ENCODE data around the gene FKBP9.
"Not testable (repeated sequence)": the region's sequence is repeated elsewhere in the genome, so short reads cannot be mapped to it uniquely, and the experiment has no call there.

FKBP9 gene

GRCh38 chr7:32957326-32958045 is at the start of gene FKBP9:
TSS of gene FKBP9 (plus strand) at chr7:32957440. CDS start at chr7:32957574, 134 bp downstream.
- DNase-seq (ENCODE audit: low spot score) = peak; percentile 83

GRCh38 chr7:32910195-32910594 is 47.0 kb upstream of the FKBP9 start:
- DNase-seq (ENCODE audit: low spot score) = no peak

- no peak for DNase-seq (ENCODE audit: low spot score)
Measured at GRCh38 chr7:32914184-32914583, 43.1 kb upstream of the FKBP9 start.

- no peak for DNase-seq (ENCODE audit: low spot score)
Measured at GRCh38 chr7:32915041-32915536, 42.2 kb upstream of the FKBP9 start.

DNA sequence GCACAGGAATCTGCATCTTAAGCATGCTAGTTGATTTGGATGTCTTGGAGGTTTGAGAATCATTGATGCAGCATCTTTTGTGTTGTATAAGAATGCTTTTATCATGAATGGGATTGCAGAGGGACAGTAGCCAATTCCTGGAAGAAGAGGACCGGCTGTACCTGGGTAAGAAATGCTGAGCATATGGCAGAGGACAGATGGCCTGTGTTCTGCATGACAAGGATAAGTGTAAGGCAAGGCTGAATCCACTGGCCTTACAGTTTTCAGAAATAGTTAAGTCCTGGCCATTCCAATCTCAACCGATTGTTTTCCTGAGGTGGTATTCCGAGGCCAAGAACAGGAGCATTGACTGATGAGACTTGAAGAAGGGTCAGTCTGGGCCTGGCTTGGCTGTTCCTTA is 41.2 kb upstream of the FKBP9 start:
- no peak for DNase-seq (ENCODE audit: low spot score)

DNA sequence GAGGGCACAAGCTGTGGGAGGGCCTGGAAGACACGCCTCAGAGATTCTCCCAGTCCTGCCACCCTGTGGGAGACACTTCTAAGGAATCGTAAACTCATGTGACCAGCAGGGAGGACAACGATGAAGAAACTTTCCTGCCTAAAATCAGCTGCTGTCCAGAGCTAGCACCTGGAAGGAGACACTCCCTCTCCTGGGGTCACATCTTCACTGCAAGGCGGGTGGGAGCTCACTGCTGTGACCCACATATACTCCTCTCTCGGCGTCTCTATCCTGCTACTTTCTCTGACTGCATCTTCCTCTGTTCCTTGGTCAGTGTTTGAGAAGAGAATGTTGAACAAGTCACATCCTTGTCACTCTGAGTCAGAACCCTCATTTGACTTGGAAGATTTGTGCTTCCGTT is 40.2 kb upstream of the FKBP9 start:
- DNase-seq (ENCODE audit: low spot score) = not testable (repeated sequence)

- no peak for DNase-seq (ENCODE audit: low spot score)
Measured at GRCh38 chr7:32921896-32922295, 35.3 kb upstream of the FKBP9 start.

DNA sequence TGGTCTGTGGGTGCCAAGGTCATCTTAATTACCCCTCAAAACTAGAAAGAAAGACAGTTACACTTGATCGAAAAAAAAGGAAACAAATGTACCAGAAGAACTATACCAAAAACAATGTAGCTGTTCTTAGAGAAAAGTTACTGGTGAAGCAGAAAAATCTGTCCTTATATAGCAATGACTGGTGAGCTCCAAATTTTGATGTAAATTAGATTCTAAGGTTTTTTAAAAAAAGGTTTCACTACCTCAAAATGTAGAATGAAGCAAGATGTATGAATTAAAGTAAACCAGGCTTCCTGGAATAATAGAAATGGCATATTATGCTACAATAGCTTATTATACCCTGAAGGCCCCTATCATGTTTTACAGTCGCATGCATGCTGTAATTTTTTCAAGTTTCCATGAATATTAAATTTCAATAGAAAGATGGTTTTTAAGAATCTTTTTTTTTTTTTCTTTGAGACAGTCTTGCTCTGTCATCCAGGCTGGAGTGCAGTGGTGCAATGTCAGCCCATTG is 28.4 kb upstream of the FKBP9 start:
- no peak for DNase-seq (ENCODE audit: low spot score)

DNA sequence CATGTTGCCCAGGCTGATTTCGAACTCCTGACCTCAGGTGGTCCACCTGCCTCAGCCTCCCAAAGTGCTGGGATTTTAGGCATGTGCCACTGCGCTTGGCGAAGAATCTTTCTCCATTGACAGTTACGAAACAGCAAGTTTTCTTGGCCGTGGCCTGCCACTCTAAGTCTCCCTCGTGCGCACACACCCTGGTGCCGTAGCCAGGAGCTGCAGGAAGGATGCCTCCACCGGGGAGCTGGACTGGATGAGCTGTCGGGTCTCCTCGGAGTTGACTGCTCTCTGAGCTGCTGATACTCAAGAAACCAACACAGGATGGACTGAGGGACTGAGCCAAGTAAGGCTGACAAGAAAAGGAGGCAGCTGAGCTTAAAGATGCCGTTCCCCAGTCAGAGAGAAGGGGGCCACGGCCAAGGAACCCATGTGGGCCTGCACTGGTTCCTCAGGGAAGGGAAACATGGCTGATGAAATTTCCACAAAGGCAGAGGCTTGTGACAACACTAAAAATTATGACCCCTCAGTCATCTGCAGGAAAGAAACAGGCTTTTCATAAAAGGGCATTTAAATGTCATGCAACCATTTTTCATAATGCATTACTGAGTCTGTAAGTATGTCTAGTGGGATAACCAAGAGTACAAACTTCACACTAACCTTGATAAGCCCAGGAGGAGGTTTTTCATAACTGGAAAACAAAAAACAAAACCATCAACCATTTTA is 27.7 kb upstream of the FKBP9 start:
- DNase-seq (ENCODE audit: low spot score) = no peak

- DNase-seq (ENCODE audit: low spot score) = no peak
Measured at GRCh38 chr7:32930378-32930777, 26.9 kb upstream of the FKBP9 start.

DNA sequence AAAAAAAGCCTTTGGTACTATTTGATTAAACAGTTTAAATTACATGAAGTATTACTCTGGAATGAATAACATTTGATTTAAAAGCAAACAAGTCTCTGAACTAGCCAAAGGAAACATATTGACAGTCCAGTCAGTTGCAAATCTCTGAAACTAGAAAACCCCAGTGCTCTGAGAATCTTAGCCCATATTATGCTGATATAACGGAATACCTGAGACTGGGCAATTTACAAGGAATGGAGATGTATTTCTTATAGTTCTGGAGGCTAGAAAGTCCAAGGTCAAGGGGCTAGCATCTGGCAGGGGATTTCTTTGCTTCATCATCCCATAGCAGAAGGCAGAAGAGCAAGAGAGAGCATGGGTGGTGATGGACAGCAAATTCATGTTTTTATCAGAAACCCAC is 21.7 kb upstream of the FKBP9 start:
- DNase-seq (ENCODE audit: low spot score) = no peak

DNA sequence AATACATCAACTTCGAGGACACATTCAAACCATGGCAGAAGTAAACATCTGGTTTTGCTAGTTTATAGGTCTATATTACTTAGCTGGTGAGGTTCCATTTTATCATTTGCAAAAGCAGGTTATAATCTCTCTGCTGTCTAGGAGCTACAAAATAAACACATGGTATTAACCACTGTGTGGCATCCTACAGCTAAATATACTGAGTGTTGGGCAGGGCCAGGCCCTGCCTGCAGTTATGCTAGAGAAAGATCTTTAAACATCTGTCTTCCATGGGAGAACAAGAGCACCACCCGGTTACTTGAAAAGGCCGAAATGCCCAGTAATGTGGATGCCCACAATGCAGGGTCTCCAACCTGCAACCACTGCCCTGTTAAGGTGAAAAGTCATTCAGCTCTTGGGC is 20.6 kb upstream of the FKBP9 start:
- no peak for DNase-seq (ENCODE audit: low spot score)

DNA sequence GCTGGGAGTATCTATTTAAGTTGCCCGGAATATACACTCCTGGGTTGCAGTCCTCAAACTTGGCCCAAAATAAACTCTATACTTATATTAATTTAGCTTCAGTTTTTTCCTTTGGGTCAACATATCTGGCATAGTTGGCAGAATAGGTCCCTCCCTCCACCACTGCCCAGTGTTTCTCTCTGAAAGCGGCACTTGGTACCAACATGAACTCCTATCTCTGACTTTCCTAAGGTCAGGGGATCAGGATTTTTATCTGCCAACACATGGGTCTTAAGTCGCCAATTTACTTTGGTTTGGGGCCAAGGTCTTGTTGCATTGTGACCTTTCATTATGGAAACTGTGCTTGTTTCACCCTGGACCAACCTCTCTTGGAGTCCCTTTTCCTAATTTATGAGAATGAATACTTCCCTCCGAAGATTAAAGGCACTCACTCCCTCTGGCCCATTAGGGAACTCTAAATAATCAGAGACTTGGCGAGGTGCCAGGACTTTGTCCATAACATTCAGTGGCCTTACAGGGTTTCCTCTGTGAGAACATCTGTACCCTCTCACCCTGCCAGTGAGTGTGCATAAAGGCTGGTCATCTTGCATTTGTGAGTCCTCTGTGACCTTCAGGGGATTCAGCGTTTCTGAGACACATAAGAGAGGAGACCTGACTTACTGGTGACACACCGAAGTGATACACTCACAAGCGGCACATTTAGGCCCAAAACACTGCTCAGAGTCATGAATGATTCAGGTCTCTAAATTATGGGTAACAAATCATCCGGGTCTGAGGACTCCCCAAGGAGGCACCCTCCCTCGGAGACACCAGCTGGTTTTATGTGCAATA is 19.7 kb upstream of the FKBP9 start:
- DNase-seq (ENCODE audit: low spot score) = peak; percentile 27

GRCh38 chr7:32941181-32941580 is 16.1 kb upstream of the FKBP9 start:
- DNase-seq (ENCODE audit: low spot score) = no peak

DNA sequence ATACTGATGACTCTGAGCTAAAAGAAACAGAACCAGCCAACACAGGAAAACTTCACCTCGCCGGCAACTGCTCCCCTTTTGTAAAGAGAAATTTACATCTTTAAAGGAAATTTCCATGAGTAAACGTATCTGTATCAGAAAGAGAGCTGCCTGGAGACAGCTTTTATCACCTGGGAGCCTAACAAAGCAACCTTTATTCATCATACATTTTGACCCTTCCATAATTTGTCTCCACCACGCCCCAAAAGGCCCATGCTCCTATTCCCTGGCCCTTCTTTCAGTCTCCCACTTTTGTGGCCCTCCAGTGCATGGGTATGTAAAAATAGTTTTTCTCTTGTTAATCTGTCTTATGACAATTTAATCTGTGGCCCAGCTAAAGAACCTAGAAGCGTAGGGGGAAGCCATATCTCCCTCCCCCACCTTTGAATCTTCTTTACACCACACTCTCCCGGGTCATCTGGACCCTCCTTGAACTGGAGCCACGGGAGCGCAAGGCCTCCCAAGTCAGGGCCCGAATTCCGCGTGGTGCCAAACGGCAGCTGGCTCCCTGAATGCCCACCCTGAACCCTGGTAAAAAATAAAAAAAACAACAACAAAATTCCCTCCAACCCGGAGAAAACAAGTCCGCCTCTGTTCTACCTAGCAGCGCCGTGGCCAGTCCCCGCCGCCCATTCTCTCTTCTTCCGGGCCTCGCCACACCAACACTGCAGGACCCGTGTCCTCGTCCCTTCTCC is 15.4 kb upstream of the FKBP9 start:
- DNase-seq (ENCODE audit: low spot score) = no peak

GRCh38 chr7:32942415-32943251 is 14.6 kb upstream of the FKBP9 start:
- peak; percentile 76 for DNase-seq (ENCODE audit: low spot score)

GRCh38 chr7:32943252-32944030 is 13.8 kb upstream of the FKBP9 start:
- DNase-seq (ENCODE audit: low spot score) = no peak

- no peak for DNase-seq (ENCODE audit: low spot score)
Measured at GRCh38 chr7:32947420-32947983, 9.7 kb upstream of the FKBP9 start.

- no peak for DNase-seq (ENCODE audit: low spot score)
Measured at GRCh38 chr7:32948202-32948601, 9.0 kb upstream of the FKBP9 start.

GRCh38 chr7:32952876-32953275 is 4.4 kb upstream of the FKBP9 start:
- no peak for DNase-seq (ENCODE audit: low spot score)

All from Ammon's horn (tissue), 1 donor.